Keratinocyte (primary cell): ENCODE results near the gene ITGB2. TPM values are rescaled to one million over a fixed set of nuclear protein-coding genes. Genes with fewer than 3 reads are reported as not detected.

ENCODE experiments used
- DNase-seq: peaks from one replicate; pipeline ENCODE4 v3.0.0-alpha.2; 2011; ENCODE audit warnings: low read depth, missing footprints, low spot score
- FAIRE-seq: peaks from 2 replicates; lab custom pipeline; 2011; peaks lifted over from hg19 to GRCh38; lab: Jason Lieb, UNC
- H2AFZ ChIP-seq: 2 replicates; pipeline ENCODE4 v1.6.0; 2012; ENCODE audit warnings: low read length, control low read depth, inconsistent platforms; ENCODE audit not compliant: control insufficient read depth
- H3K27ac ChIP-seq: 2 replicates; pipeline ENCODE4 v1.5.1; 2011; ENCODE audit warnings: low read length; ENCODE audit not compliant: control insufficient read depth, insufficient read depth
- H3K27me3 ChIP-seq: 3 replicates; pipeline ENCODE4 v1.6.0; 2011; ENCODE audit warnings: low read length; ENCODE audit not compliant: control insufficient read depth, insufficient read depth; ENCODE audit errors: extremely low read depth
- H3K36me3 ChIP-seq, 2 experiments: 2 replicates in 1 of 2; 3 replicates in 1 of 2; pipeline ENCODE4 v1.5.1; 2011; ENCODE audit warnings: low read length in 2 of 2, mild to moderate bottlenecking in 1 of 2; ENCODE audit not compliant: control insufficient read depth in 2 of 2, insufficient read depth in 2 of 2; ENCODE audit errors: extremely low read depth in 1 of 2
- H3K4me1 ChIP-seq: 3 replicates; pipeline ENCODE4 v1.5.1; 2011; ENCODE audit warnings: low read length; ENCODE audit not compliant: control insufficient read depth, insufficient read depth; ENCODE audit errors: extremely low read depth
- H3K4me2 ChIP-seq: 3 replicates; pipeline ENCODE4 v1.6.0; 2011; ENCODE audit warnings: low read depth, low read length; ENCODE audit not compliant: control insufficient read depth, insufficient read depth; ENCODE audit errors: extremely low read depth
- H3K4me3 ChIP-seq, 3 experiments: fragments of 200-600 bp in 1 of 3; sonication (generic) in 1 of 3; 2 replicates in 2 of 3; 3 replicates in 1 of 3; pipeline ENCODE4 v1.5.1; 2011 to 2016; ENCODE audit warnings: low read length in 3 of 3, mild to moderate bottlenecking in 3 of 3, control low read depth in 2 of 3, inconsistent platforms in 1 of 3, low read depth in 1 of 3, mixed read lengths in 1 of 3, mixed run types in 1 of 3, moderate library complexity in 1 of 3; ENCODE audit not compliant: control insufficient read depth in 2 of 3, insufficient read depth in 2 of 3; ENCODE audit errors: extremely low read depth in 1 of 3
- H3K79me2 ChIP-seq: 2 replicates; pipeline ENCODE4 v1.6.0; 2012; ENCODE audit warnings: low read length; ENCODE audit not compliant: control insufficient read depth, insufficient read depth
- H3K9ac ChIP-seq: 3 replicates; pipeline ENCODE4 v1.6.0; 2011; ENCODE audit warnings: low read length; ENCODE audit not compliant: control insufficient read depth, insufficient read depth; ENCODE audit errors: extremely low read depth
- H3K9me1 ChIP-seq: 3 replicates; pipeline ENCODE4 v1.6.0; 2011; ENCODE audit warnings: low read length; ENCODE audit not compliant: control insufficient read depth, insufficient read depth; ENCODE audit errors: extremely low read depth
- H3K9me3 ChIP-seq: 2 replicates; pipeline ENCODE4 v1.5.1; 2012; ENCODE audit warnings: low read depth, low read length; ENCODE audit not compliant: control insufficient read depth
- H4K20me1 ChIP-seq: 3 replicates; pipeline ENCODE4 v1.6.0; 2011; ENCODE audit warnings: low read length; ENCODE audit not compliant: control insufficient read depth, insufficient read depth; ENCODE audit errors: extremely low read depth
- CTCF ChIP-seq, 3 experiments: IDR thresholded peaks in 1 of 3; conservative IDR thresholded peaks in 1 of 3; optimal IDR thresholded peaks in 1 of 3; 2 replicates in 2 of 3; 3 replicates in 1 of 3; pipeline versions ENCODE3 to v1.5.1; 2011; ENCODE audit warnings: low read length in 3 of 3, mild to moderate bottlenecking in 3 of 3, moderate library complexity in 2 of 3, control low read depth in 1 of 3, inconsistent platforms in 1 of 3; ENCODE audit not compliant: insufficient read depth in 2 of 3; ENCODE audit errors: extremely low read depth in 1 of 3
- EZH2 ChIP-seq: IDR thresholded peaks from one replicate; pipeline ENCODE4 v1.6.1; 2012; ENCODE audit warnings: inconsistent platforms, mild to moderate bottlenecking, low read length, moderate library complexity
- dilution Hi-C: fragments of 300-500 bp; cut with MboI; formaldehyde crosslinking; loops from one replicate; pipeline ENCODE4 v1.7.0; 2020; ENCODE audit warnings: low sequenced_read_pairs; ENCODE audit not compliant: extremely low pct_ligation_motif_present
- polyA plus RNA-seq, 5 experiments: library from polyadenylated mRNA; depleted of rRNA in 3 of 5; stranded (reverse) in 3 of 5; stranded (forward) in 1 of 5; unstranded in 1 of 5; fragments of >200 nt; gene quantifications; 1 replicate in 1 of 5; 2 replicates in 3 of 5; 3 replicates in 1 of 5; pipeline versions ENCODE4 v1.2.1 to v1.2.3, GENCODE V29; 2011 to 2012; ENCODE audit warnings: missing spikeins in 2 of 5, low read depth in 1 of 5, low replicate concordance in 1 of 5

ITGB2 gene
- polyA plus RNA-seq, 1 donor (not counting 4 experiments of a cell fraction or from before 2014, with no cell fraction given): 0.55 TPM

DNA sequence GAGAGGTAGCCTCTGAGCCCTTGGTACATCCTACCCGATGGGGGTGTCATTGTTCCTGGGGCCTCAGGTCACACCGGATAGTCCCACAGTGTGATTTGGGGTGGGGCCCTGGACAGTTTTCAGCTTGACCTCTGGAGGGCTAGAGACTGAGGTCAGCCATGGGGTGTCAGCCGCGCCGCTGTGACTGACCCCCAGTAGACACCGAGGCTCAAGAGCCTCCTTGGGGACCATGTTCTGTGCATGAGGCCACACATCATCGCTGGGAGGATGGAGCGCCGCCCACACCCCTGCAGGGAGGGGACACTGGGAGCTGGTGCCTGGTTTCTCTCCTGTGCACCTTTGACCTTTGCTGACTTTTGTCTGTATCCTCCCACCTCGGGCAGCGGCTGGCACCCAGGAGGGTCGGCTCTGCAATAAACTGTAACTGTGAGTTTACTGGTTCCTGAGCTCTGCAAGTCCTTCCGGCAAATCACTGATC lies 22.6 kb downstream of the ITGB2 start:
- no peak overlapping the region for H3K9ac ChIP-seq
- dilution Hi-C loops: no loop called here
- no peaks in the 10 kb centered on the region for H4K20me1 ChIP-seq
- FAIRE-seq: no peak
- no peak for TF ChIP-seq EZH2
- TF ChIP-seq CTCF (optimal IDR thresholded peaks at IDR 0.05 in 1 of 3, IDR thresholded peaks at IDR 0.05 in 1 of 3, conservative IDR thresholded peaks at IDR 0.05 in 1 of 3; ENCODE audit: extremely low read depth in 1 of 3, insufficient read depth in 2 of 3, low read length in 3 of 3): no peak
- peaks cover 58% of the 10 kb centered on the region for H3K27me3 ChIP-seq
- H2AFZ ChIP-seq: no peak overlapping the region
- H3K4me1 ChIP-seq: no peaks in the 10 kb centered on the region
- no peak overlapping the region for H3K4me2 ChIP-seq
- H3K36me3 ChIP-seq: no peaks in the 10 kb centered on the region
- no peaks in the 10 kb centered on the region for H3K9me1 ChIP-seq
- DNase-seq: no peak
- H3K4me3 ChIP-seq: no peak overlapping the region
- no peak overlapping the region for H3K27ac ChIP-seq
- no peaks in the 10 kb centered on the region for H3K9me3 ChIP-seq
- no peaks in the 10 kb centered on the region for H3K79me2 ChIP-seq

DNA sequence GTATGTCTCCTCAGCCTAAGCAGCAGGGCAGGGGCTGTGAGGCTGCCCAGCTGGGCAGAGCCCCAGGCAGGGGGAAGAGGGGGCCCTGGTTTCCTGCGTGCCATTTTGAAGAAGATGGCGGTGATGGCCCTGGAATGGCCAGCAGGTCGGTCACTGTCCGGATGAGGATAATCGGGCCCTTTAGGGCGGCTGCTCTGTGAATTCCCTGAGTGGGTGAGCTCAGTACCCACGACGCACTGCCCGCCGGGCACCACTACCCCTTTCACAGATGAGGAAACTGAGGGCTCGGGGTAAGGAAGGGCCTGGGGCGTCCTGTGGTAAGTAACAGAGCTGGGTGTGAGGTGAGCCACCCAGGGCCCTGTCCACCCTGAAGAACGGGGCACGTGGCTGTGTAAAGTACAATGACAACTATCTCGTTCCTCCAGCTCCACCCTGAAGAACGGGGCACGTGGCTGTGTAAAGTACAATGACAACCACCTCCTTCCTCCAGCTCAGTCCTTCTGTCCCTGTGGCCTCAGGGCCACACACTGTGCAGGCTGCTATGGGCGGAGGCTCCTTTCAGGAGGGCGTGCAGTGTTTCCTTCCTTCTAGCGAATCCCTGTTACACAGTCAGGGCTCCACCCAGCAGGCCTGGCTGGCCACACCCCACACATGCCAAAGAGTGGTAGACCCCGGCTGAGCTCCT lies 23.2 kb downstream of the ITGB2 start:
- H3K27ac ChIP-seq: no peak overlapping the region
- no peak overlapping the region for H2AFZ ChIP-seq
- no peak for DNase-seq
- no peak overlapping the region for H3K4me3 ChIP-seq
- no peaks in the 10 kb centered on the region for H4K20me1 ChIP-seq
- H3K4me2 ChIP-seq: no peak overlapping the region
- no peak overlapping the region for H3K9ac ChIP-seq
- dilution Hi-C loops: no loop called here
- no peaks in the 10 kb centered on the region for H3K9me1 ChIP-seq
- no peaks in the 10 kb centered on the region for H3K9me3 ChIP-seq
- no peaks in the 10 kb centered on the region for H3K36me3 ChIP-seq
- H3K4me1 ChIP-seq: no peaks in the 10 kb centered on the region
- no peak for FAIRE-seq
- peaks cover 63% of the 10 kb centered on the region for H3K27me3 ChIP-seq
- TF ChIP-seq EZH2: no peak
- TF ChIP-seq CTCF (optimal IDR thresholded peaks at IDR 0.05 in 1 of 3, IDR thresholded peaks at IDR 0.05 in 1 of 3, conservative IDR thresholded peaks at IDR 0.05 in 1 of 3; ENCODE audit: extremely low read depth in 1 of 3, insufficient read depth in 2 of 3, low read length in 3 of 3): no peak
- H3K79me2 ChIP-seq: no peaks in the 10 kb centered on the region
